Neural crest cell (in vitro differentiated cells): ENCODE results near the gene GFPT2. TPM values are rescaled to one million over a fixed set of nuclear protein-coding genes. Genes with fewer than 3 reads are reported as not detected.

Source experiments
- DNase-seq: peaks from one replicate; pipeline ENCODE4 v3.0.0; 2021; ENCODE audit warnings: low read depth, mixed read lengths, low spot score
- H3K27ac Mint-ChIP-seq: one replicate; pipeline ENCODE4 v1.8.0; 2021; ENCODE audit warnings: mild to moderate bottlenecking, mixed read lengths; ENCODE audit not compliant: unreplicated experiment
- H3K27me3 Mint-ChIP-seq: 2 replicates; pipeline ENCODE4 v1.8.0; 2021; ENCODE audit warnings: low read depth, mild to moderate bottlenecking, mixed read lengths
- H3K36me3 Mint-ChIP-seq: 2 replicates; pipeline ENCODE4 v1.8.0; 2021; ENCODE audit warnings: low read depth, mild to moderate bottlenecking, mixed read lengths
- H3K4me1 Mint-ChIP-seq: 2 replicates; pipeline ENCODE4 v1.8.0; 2021; ENCODE audit warnings: mixed read lengths
- H3K4me3 Mint-ChIP-seq: one replicate; pipeline ENCODE4 v1.8.0; 2021; ENCODE audit warnings: mild to moderate bottlenecking, mixed read lengths
- H3K9me3 Mint-ChIP-seq: 2 replicates; pipeline ENCODE4 v1.8.0; 2021; ENCODE audit warnings: mixed read lengths
- CTCF ChIP-seq: fragments of 200-600 bp; sonication (generic); conservative IDR thresholded peaks from 2 replicates; pipeline ENCODE4 v1.5.0; 2021; ENCODE audit warnings: antibody characterized with exemption, mild to moderate bottlenecking
- long read RNA-seq: library from polyadenylated mRNA; unstranded; transcript quantifications from one replicate; pipeline ENCODE4 v2.0.0, GENCODE V29; 2020
- total RNA-seq: library from RNA; stranded (reverse); gene quantifications from 2 replicates; pipeline ENCODE4 v1.2.1, GENCODE V29; 2021

The GFPT2 gene
- total RNA-seq = 11.1 and 12.5 TPM in 2 replicates
- long read RNA-seq, transcript GFPT2-201 (19 exons, 3,093 nt) = major isoform, 8 of 22 reads
- long read RNA-seq, partial matches to known transcripts = 9 of 22 reads
- long read RNA-seq, other reads (novel, unspliced or antisense) = 3 of 22 reads

GRCh38 chr5:180353048-180353979 lies at the start of gene GFPT2:
Gene GFPT2 (minus strand): TSS chr5:180353336. CDS start chr5:180353217, 119 bp downstream.
- TF ChIP-seq CTCF = no peak
- DNase-seq = peak; percentile 62
- H3K27me3 Mint-ChIP-seq = peaks cover 50% of the 10 kb centered on the region
- H3K4me3 Mint-ChIP-seq = peak within 1 kb of the TSS; percentile 93
- no peaks in the 10 kb centered on the region for H3K9me3 Mint-ChIP-seq
- no peak within 1 kb of the TSS for H3K27ac Mint-ChIP-seq
- H3K36me3 Mint-ChIP-seq = no peaks in the 10 kb centered on the region
- peaks cover 24% of the 10 kb centered on the region for H3K4me1 Mint-ChIP-seq

- H3K27ac Mint-ChIP-seq = no peak overlapping the region
- no peak overlapping the region for H3K4me3 Mint-ChIP-seq
- H3K4me1 Mint-ChIP-seq = no peaks in the 10 kb centered on the region
- no peak for TF ChIP-seq CTCF
- no peaks in the 10 kb centered on the region for H3K36me3 Mint-ChIP-seq
- H3K9me3 Mint-ChIP-seq = no peaks in the 10 kb centered on the region
- no peak for DNase-seq
- no peaks in the 10 kb centered on the region for H3K27me3 Mint-ChIP-seq
Measured at GRCh38 chr5:180402716-180403115, 49.6 kb upstream of the GFPT2 start.

- Mint-ChIP-seq H3K27me3 (no peaks in the 10 kb centered on the region), H3K36me3 (no peaks in the 10 kb centered on the region), H3K4me3 (no peak overlapping the region), H3K27ac (no peak overlapping the region), H3K9me3 (no peaks in the 10 kb centered on the region), H3K4me1 (no peaks in the 10 kb centered on the region)
- TF ChIP-seq CTCF = no peak
- DNase-seq = no peak
Measured at GRCh38 chr5:180401229-180401907, 48.2 kb upstream of the GFPT2 start.

GRCh38 chr5:180400416-180400815 lies 47.3 kb upstream of the GFPT2 start:
- H3K36me3 Mint-ChIP-seq = no peaks in the 10 kb centered on the region
- H3K27ac Mint-ChIP-seq = no peak overlapping the region
- no peak overlapping the region for H3K4me3 Mint-ChIP-seq
- no peak for TF ChIP-seq CTCF
- H3K27me3 Mint-ChIP-seq = no peaks in the 10 kb centered on the region
- DNase-seq = no peak
- H3K9me3 Mint-ChIP-seq = no peaks in the 10 kb centered on the region
- no peaks in the 10 kb centered on the region for H3K4me1 Mint-ChIP-seq

GRCh38 chr5:180399401-180400215 lies 46.5 kb upstream of the GFPT2 start:
- no peak for DNase-seq
- Mint-ChIP-seq H3K27ac (no peak overlapping the region), H3K4me3 (no peak overlapping the region), H3K4me1 (no peaks in the 10 kb centered on the region), H3K36me3 (no peaks in the 10 kb centered on the region), H3K27me3 (no peaks in the 10 kb centered on the region), H3K9me3 (no peaks in the 10 kb centered on the region)
- TF ChIP-seq CTCF = no peak
